Endothelial cell of umbilical vein (primary cell): ENCODE data around the gene KRT17. TPM values are rescaled to one million over a fixed set of nuclear protein-coding genes. Genes with fewer than 3 reads are reported as not detected.
"Not testable (repeated sequence)": the region's sequence is repeated elsewhere in the genome, so short reads cannot be mapped to it uniquely, and the experiment has no call there.

Experiments
- BruUV-seq: library from RNA; stranded (reverse); fragments of 400-500 nt; replicated peaks from 2 replicates; lab custom pipeline; 2021; lab: Mats Ljungman, UMichigan
- CTCF ChIA-PET: fragments of 300-600, 350-600 bp; sonication (Branson Sonifier 250); formaldehyde crosslinking; loops from one replicate; lab custom pipeline; 2021; ENCODE audit warnings: antibody characterized with exemption, inconsistent platforms; lab: Charles Lee
- POLR2A ChIA-PET: fragments of 300-600, 350-600 bp; sonication (Branson Sonifier 250); formaldehyde crosslinking; loops from one replicate; lab custom pipeline; 2021; ENCODE audit warnings: antibody characterized with exemption, inconsistent platforms; lab: Charles Lee
- DNase-seq: peaks from one replicate; pipeline ENCODE4 v3.0.0-alpha.2; 2011; ENCODE audit warnings: low read depth, low spot score
- FAIRE-seq: peaks from 2 replicates; lab custom pipeline; 2011; peaks lifted over from hg19 to GRCh38; lab: Jason Lieb, UNC
- H2AFZ ChIP-seq: 2 replicates; pipeline ENCODE4 v1.6.0; 2012; ENCODE audit warnings: low read depth, low read length, control low read depth, inconsistent platforms
- H3K27ac ChIP-seq: 2 replicates; pipeline ENCODE4 v1.5.1; 2011; ENCODE audit warnings: low read depth, mild to moderate bottlenecking, control low read depth, low read length, moderate library complexity; ENCODE audit not compliant: insufficient read depth
- H3K27me3 ChIP-seq, 2 experiments: 2 replicates each; pipeline versions ENCODE4 v1.6.0 to v1.6.1; 2011; ENCODE audit warnings: low read length in 2 of 2, mixed read lengths in 1 of 2; ENCODE audit not compliant: control insufficient read depth in 2 of 2, insufficient read depth in 2 of 2
- H3K36me3 ChIP-seq, 2 experiments: 2 replicates in 1 of 2; 3 replicates in 1 of 2; pipeline ENCODE4 v1.5.1; 2011; ENCODE audit warnings: low read length in 2 of 2, mild to moderate bottlenecking in 1 of 2, moderate library complexity in 1 of 2; ENCODE audit not compliant: control insufficient read depth in 2 of 2, insufficient read depth in 2 of 2; ENCODE audit errors: extremely low read depth in 1 of 2
- H3K4me1 ChIP-seq: 3 replicates; pipeline ENCODE4 v1.5.1; 2011; ENCODE audit warnings: mild to moderate bottlenecking, low read length; ENCODE audit not compliant: control insufficient read depth, insufficient read depth; ENCODE audit errors: extremely low read depth
- H3K4me2 ChIP-seq: 2 replicates; pipeline ENCODE4 v1.6.1; 2011; ENCODE audit warnings: low read length, control low read depth, mixed read lengths; ENCODE audit not compliant: insufficient read depth
- H3K4me3 ChIP-seq, 3 experiments: fragments of 200-600 bp in 1 of 3; sonication (generic), shearing (Covaris generic) in 1 of 3; replicated peaks in 1 of 3; 2 replicates each; pipeline ENCODE4 v1.5.1; 2011 to 2016; ENCODE audit warnings: control low read depth in 3 of 3, low read length in 3 of 3, mild to moderate bottlenecking in 2 of 3, inconsistent platforms in 1 of 3, low read depth in 1 of 3, moderate library complexity in 1 of 3; ENCODE audit not compliant: insufficient read depth in 1 of 3
- H3K79me2 ChIP-seq: 2 replicates; pipeline ENCODE4 v1.6.0; 2012; ENCODE audit warnings: low read length, inconsistent platforms; ENCODE audit not compliant: control insufficient read depth, insufficient read depth
- H3K9ac ChIP-seq: replicated peaks from 2 replicates; pipeline ENCODE3; 2011; ENCODE audit warnings: low read length, control low read depth; ENCODE audit not compliant: insufficient read depth; ENCODE audit errors: extremely low read depth
- H3K9me1 ChIP-seq: replicated peaks from 3 replicates; pipeline ENCODE4 v1.6.0; 2011; ENCODE audit warnings: mild to moderate bottlenecking, low read length; ENCODE audit not compliant: control insufficient read depth, insufficient read depth; ENCODE audit errors: extremely low read depth
- H3K9me3 ChIP-seq: replicated peaks from 2 replicates; pipeline ENCODE4 v1.5.1; 2012; ENCODE audit warnings: low read length, inconsistent platforms; ENCODE audit not compliant: control insufficient read depth, insufficient read depth
- H4K20me1 ChIP-seq: replicated peaks from 2 replicates; pipeline ENCODE3; 2011; ENCODE audit warnings: mild to moderate bottlenecking, low read length; ENCODE audit not compliant: control insufficient read depth, insufficient read depth; ENCODE audit errors: extremely low read depth
- CTCF ChIP-seq, 2 donors: IDR thresholded peaks; 1 replicate in 1 of 2; 2 replicates in 1 of 2; pipeline ENCODE4 v1.5.1; 2011; ENCODE audit warnings: low read length in 2 of 2, mild to moderate bottlenecking in 2 of 2, moderate library complexity in 2 of 2, control low read depth in 1 of 2, inconsistent platforms in 1 of 2, low read depth in 1 of 2; ENCODE audit not compliant: insufficient read depth in 1 of 2; ENCODE audit errors: extremely low read depth in 1 of 2
- EZH2 ChIP-seq: IDR thresholded peaks from 2 replicates; pipeline ENCODE4 v1.6.1; 2012; ENCODE audit warnings: borderline replicate concordance, low read depth, mild to moderate bottlenecking, moderate library complexity, low read length, inconsistent platforms; ENCODE audit not compliant: severe bottlenecking
- FOS ChIP-seq: IDR thresholded peaks from 2 replicates; pipeline ENCODE4 v1.6.1; 2011; ENCODE audit warnings: mild to moderate bottlenecking, low read length, moderate library complexity, borderline replicate concordance; ENCODE audit not compliant: insufficient read depth
- GATA2 ChIP-seq: IDR thresholded peaks from 2 replicates; pipeline ENCODE4 v1.7.0; 2011; ENCODE audit warnings: low read depth, mild to moderate bottlenecking, moderate library complexity, mixed read lengths, low read length; ENCODE audit not compliant: insufficient read length, insufficient read depth
- JUN ChIP-seq: IDR thresholded peaks from 2 replicates; pipeline ENCODE4 v1.6.1; 2011; ENCODE audit warnings: borderline replicate concordance, low read depth; ENCODE audit not compliant: insufficient read length, insufficient read depth
- MAX ChIP-seq: IDR thresholded peaks from 2 replicates; pipeline ENCODE4 v1.6.1; 2011; ENCODE audit not compliant: insufficient read depth, insufficient read length
- MYC ChIP-seq: IDR thresholded peaks from one replicate; pipeline ENCODE4 v1.6.1; 2011; ENCODE audit warnings: mild to moderate bottlenecking, low read depth, low read length
- POLR2A ChIP-seq: IDR thresholded peaks from 2 replicates; pipeline ENCODE4 v1.6.1; 2012; ENCODE audit warnings: low read depth, mild to moderate bottlenecking, control low read depth, low read length
- POLR2AphosphoS5 ChIP-seq: IDR thresholded peaks from 2 replicates; pipeline ENCODE4 v1.6.1; 2012; ENCODE audit warnings: low read depth, mild to moderate bottlenecking, control low read depth, low read length, moderate library complexity; ENCODE audit not compliant: insufficient read depth
- dilution Hi-C: fragments of 300-500 bp; cut with MboI; formaldehyde crosslinking; loops from one replicate; pipeline ENCODE4 v1.15.0; 2019; ENCODE audit warnings: low sequenced_read_pairs; ENCODE audit not compliant: extremely low pct_ligation_motif_present
- intact Hi-C: fragments of 100-400 bp; cut with micrococcal nuclease; formaldehyde crosslinking; loops from one replicate; pipeline ENCODE4 v1.10.0; 2022
- polyA plus RNA-seq, 4 experiments: library from polyadenylated mRNA; depleted of rRNA in 3 of 4; stranded (reverse) in 3 of 4; unstranded in 1 of 4; fragments of >200 nt; gene quantifications; 2 replicates each; pipeline versions ENCODE4 v1.2.1 to v1.2.3, GENCODE V29; 2011 to 2012; ENCODE audit warnings: missing spikeins in 1 of 4
- total RNA-seq: library from RNA; stranded (reverse); gene quantifications from 2 replicates; pipeline ENCODE4 v1.2.3, GENCODE V29; 2021

Gene KRT17
- total and polyA plus RNA-seq, 2 donors (not counting 3 experiments of a cell fraction or from before 2014, with no cell fraction given): 0.83 to 1.6 TPM

- no peaks in the 10 kb centered on the region for H3K36me3 ChIP-seq
- no TSS peak for BruUV-seq
Observed at GRCh38 chr17:41613277-41614082, 10.9 kb downstream of the KRT17 start.

GRCh38 chr17:41612376-41613160, 11.8 kb downstream of the KRT17 start, which contains the start of gene KRT16:
Gene KRT16, minus strand, starts transcription at chr17:41612767. Its CDS starts 79 bp downstream, at chr17:41612688.
- H3K36me3 ChIP-seq, H3K4me1 ChIP-seq, H3K4me2 ChIP-seq, DNase-seq, intact Hi-C loops, H3K4me3 ChIP-seq, H3K9me3 ChIP-seq, H2AFZ ChIP-seq, H3K9me1 ChIP-seq, H3K27me3 ChIP-seq, H3K9ac ChIP-seq, POLR2A ChIA-PET, dilution Hi-C loops, H3K27ac ChIP-seq, FAIRE-seq, BruUV-seq, H3K79me2 ChIP-seq, H4K20me1 ChIP-seq: not testable (repeated sequence)
- CTCF ChIA-PET: interaction anchor here (1.3 kb wide), 1 partner anchor 33 kb away, joined by 3 read pairs; no protein-coding TSS in a partner anchor

More at GRCh38 chr17:41613277-41614082, 10.9 kb downstream of the KRT17 start:
- TF ChIP-seq FOS (no peak), POLR2A (no peak), GATA2 (no peak), EZH2 (no peak), POLR2AphosphoS5 (no peak), MYC (no peak), MAX (no peak), CTCF (IDR thresholded peaks at IDR 0.05; ENCODE audit: extremely low read depth in 1 of 2, insufficient read depth in 1 of 2, low read depth in 1 of 2, low read length in 2 of 2) (no peak), JUN (no peak)
- DNase-seq (no peak), FAIRE-seq (no peak)
- ChIA-PET CTCF (interaction anchor here (1.3 kb wide), 1 partner anchor 34 kb away, joined by 3 read pairs; no protein-coding TSS in a partner anchor), POLR2A (no interaction called here)
- intact Hi-C loops (no loop called here), dilution Hi-C loops (no loop called here)
- H3K9ac ChIP-seq: no peak overlapping the region
- no peaks in the 10 kb centered on the region for H3K27me3 ChIP-seq
- H3K79me2 ChIP-seq: no peaks in the 10 kb centered on the region
- H3K4me2 ChIP-seq: no peak overlapping the region
- no peak overlapping the region for H2AFZ ChIP-seq
- H3K4me1 ChIP-seq: no peaks in the 10 kb centered on the region
- H3K9me3 ChIP-seq: no peaks in the 10 kb centered on the region
- H3K27ac ChIP-seq: no peak overlapping the region
- H3K9me1 ChIP-seq: no peaks in the 10 kb centered on the region
- no peaks in the 10 kb centered on the region for H4K20me1 ChIP-seq
- H3K4me3 ChIP-seq: no peak overlapping the region
